Heart right ventricle (tissue), 16 donors: ENCODE data around the gene FBXW12. TPM values are rescaled to one million over a fixed set of nuclear protein-coding genes. Genes with fewer than 3 reads are reported as not detected.
A peak's percentile ranks its signal among the peaks of the same experiment; 100 is the strongest.
"Not testable (repeated sequence)": the region's sequence is repeated elsewhere in the genome, so short reads cannot be mapped to it uniquely, and the experiment has no call there.

ENCODE experiments used
- ATAC-seq, 8 donors: fragments of 200-7000 bp; cut with Tn5 transposase; one replicate each; pipeline ENCODE4 v1.9.1; 2020; ENCODE audit warnings: mild to moderate bottlenecking in 8 of 8, moderate library complexity in 8 of 8, moderate number of reproducible peaks in 1 of 8
- DNase-seq, 2 donors: peaks; one replicate each; pipeline ENCODE4 v3.0.0-alpha.2; 2020
- H3K27ac ChIP-seq, 10 donors: fragments of 200-600 bp; sonication (generic) in 2 of 10; one replicate each; pipeline versions ENCODE4 v1.5.0 to v1.8.0; 2020 to 2022; ENCODE audit warnings: mild to moderate bottlenecking in 3 of 10
- H3K27me3 ChIP-seq, 7 donors: fragments of 200-600 bp; one replicate each; pipeline ENCODE4 v1.8.0; 2021 to 2022; ENCODE audit warnings: mild to moderate bottlenecking in 2 of 7
- H3K36me3 ChIP-seq, 9 donors: fragments of 200-600 bp; sonication (generic) in 1 of 9; one replicate each; pipeline versions ENCODE4 v1.5.0 to v1.8.0; 2020 to 2022; ENCODE audit warnings: mild to moderate bottlenecking in 2 of 9
- H3K4me1 ChIP-seq, 9 donors: fragments of 200-600 bp; sonication (generic) in 1 of 9; one replicate each; pipeline versions ENCODE4 v1.5.0 to v1.8.0; 2020 to 2022; ENCODE audit warnings: mild to moderate bottlenecking in 4 of 9
- H3K4me3 ChIP-seq, 10 donors: fragments of 200-600 bp; sonication (generic) in 2 of 10; one replicate each; pipeline versions ENCODE4 v1.5.0 to v1.8.0; 2020 to 2022; ENCODE audit warnings: mild to moderate bottlenecking in 7 of 10, moderate library complexity in 2 of 10
- H3K9me3 ChIP-seq, 11 donors: fragments of 200-600 bp in 10 of 11; sonication (generic) in 2 of 11; one replicate each; pipeline versions ENCODE4 v1.5.0 to v1.8.0; 2013 to 2022; ENCODE audit warnings: mild to moderate bottlenecking in 2 of 11, control low read depth in 1 of 11, moderate library complexity in 1 of 11
- WGBS, 2 donors: extraction: QIAGEN DNeasy Blood & Tissue Kit; methylation state at CpG; one replicate each; pipeline ENCODE4 v1.1.7; 2013; ENCODE audit warnings: inconsistent platforms in 1 of 2; 5-methylcytosine and 5-hydroxymethylcytosine counted together
- intact Hi-C, 10 donors: fragments of 100-400 bp; cut with DNase I; formaldehyde crosslinking; loops; one replicate each; pipeline versions ENCODE4 v1.11.1 to v1.14.2; 2022
- long read RNA-seq, 3 donors: library from polyadenylated mRNA; unstranded; transcript quantifications; one replicate each; pipeline ENCODE4 v2.0.0, GENCODE V29; 2020 to 2021
- polyA plus RNA-seq, 2 donors: library from polyadenylated mRNA; stranded (reverse); fragments of 200-250 nt; gene quantifications; one replicate each; pipeline ENCODE4 v1.2.3, GENCODE V29; 2013
- total RNA-seq, 10 donors: library from RNA; stranded (reverse); fragmentation: NEBNext Ultra II Directional in 3 of 10; extraction: Animal tissue kit (Norgen Biotek cat#: 25700) in 3 of 10; gene quantifications; one replicate each; pipeline versions ENCODE4 v1.2.1 to v1.2.4, GENCODE V29; 2021 to 2023
- TF ChIP-seq, protein P1 (sequence below), 9 donors: fragments of 200-600 bp; sonication (generic) in 2 of 9; IDR thresholded peaks; one replicate each; pipeline versions ENCODE4 v1.5.0 to v1.8.0; 2021 to 2022; ENCODE audit warnings: antibody characterized with exemption in 9 of 9, mild to moderate bottlenecking in 5 of 9, moderate library complexity in 1 of 9
- donor health status: Arrhythmogenic right ventricular cardiomyopathy.
- donor health status: ischemic (EF 13 %, LVEDD 7.1; RV severe dilation, severe dysfunction).
- donor health status: healthy with polysubstance abuse.
- donor health status: DM: no; HTN: yes; CAD: no.
- donor health status: DM: no; HTN: no; CAD: no.
- donor health status: ischemic (EF 25% LVEDD 6.9; RV normal size, moderate dysfunction).
- donor health status: ischemic (EF 25% LVEDD 5.7; RV mildly dilated, moderate dysfunction).
- donor health status: healthy.
- donor health status: DM: yes; HTN: yes; CAD: no.
- donor health status: Ischemic cardiomyopathy.
- donor health status: ischemic (EF 35%, LVEDD 5.7; RV mildly dilated, moderate dysfunction).
- donor health status: nonischemic (EF 11% LVEDD 7.7; RV severe dilation, severe dysfunction).
- donor health status: DM: yes; HTN: yes; CAD: no.
- donor health status: PGD.
- donor health status: ischemic (EF 29% LVEDD 5.4; RV normal size, mild dysfunction).
- donor health status: nonischemic (EF 23%, LVEDD 6.1; RV moderate dilation, normal function).

Gene FBXW12, protein sequence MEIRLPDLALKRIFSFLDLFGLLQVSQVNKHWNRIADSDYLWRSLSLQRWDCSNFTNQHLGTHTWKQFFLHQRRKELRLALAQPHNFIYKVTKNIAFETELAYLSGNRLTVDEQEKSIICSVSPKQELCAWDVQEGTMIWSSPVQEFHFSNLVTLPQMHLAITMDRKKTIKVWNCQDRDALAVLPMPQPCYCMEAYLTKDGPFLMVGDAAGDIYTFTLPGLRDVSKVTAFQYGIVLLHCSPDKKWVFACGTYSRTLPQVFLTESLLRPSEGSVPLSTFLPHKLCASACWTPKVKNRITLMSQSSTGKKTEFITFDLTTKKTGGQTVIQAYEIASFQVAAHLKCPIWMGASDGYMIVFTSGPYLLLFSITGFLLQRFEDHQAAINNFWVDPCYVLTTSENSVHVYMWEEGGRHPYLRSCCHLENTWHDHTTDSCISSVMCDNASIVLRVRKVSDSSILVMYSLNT
- under 1 TPM in 1 of 10 donors, not detected in 9; 0.28 TPM for total RNA-seq
- polyA plus RNA-seq, result under 1 TPM in 1 of 2 donors, not detected in 1; 0.29 TPM
- long read RNA-seq, donor 1, result 0 reads
- long read RNA-seq, donor 2, result 0 reads
- long read RNA-seq, donor 3, result 0 reads

DNA sequence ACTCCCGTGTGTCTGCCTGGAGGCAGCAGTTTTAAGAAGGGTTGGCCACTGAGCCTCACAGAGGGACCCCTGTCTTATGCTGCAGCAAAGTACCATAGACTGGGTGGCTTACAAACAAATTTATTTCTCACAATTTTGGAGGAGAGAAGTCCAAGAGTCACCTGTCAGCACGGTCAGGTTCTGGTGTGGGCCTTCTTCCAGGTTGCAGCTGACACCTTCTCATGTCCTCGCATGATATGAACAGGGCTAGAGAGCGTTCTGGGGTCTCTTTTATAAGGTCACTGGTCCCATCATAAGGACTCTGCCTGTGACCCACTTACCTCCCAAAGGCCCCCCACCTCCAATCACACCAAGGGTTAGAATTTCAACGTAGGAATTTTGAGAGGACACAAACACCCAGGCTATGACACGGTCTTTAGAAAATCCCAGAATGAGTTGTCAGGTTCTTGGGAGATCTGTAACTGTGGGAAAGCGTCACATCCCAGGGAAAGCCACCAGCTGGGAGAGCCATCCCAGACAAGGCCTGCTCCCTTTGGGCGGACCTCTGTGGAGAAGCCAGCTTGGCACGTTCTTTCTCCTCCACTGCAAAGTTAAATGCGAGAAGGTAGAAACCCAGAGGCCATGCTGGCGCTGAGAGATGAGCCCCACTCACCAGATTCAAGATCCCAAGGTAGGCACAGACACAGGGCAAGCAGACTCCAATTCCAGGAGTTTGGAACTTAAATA is at the start of gene FBXW12:
Gene FBXW12, plus strand, starts transcription at position 569 of the 726 bp plus-strand sequence. CDS start 549 bp downstream, outside the sequence.
- TF ChIP-seq, protein P1, sequence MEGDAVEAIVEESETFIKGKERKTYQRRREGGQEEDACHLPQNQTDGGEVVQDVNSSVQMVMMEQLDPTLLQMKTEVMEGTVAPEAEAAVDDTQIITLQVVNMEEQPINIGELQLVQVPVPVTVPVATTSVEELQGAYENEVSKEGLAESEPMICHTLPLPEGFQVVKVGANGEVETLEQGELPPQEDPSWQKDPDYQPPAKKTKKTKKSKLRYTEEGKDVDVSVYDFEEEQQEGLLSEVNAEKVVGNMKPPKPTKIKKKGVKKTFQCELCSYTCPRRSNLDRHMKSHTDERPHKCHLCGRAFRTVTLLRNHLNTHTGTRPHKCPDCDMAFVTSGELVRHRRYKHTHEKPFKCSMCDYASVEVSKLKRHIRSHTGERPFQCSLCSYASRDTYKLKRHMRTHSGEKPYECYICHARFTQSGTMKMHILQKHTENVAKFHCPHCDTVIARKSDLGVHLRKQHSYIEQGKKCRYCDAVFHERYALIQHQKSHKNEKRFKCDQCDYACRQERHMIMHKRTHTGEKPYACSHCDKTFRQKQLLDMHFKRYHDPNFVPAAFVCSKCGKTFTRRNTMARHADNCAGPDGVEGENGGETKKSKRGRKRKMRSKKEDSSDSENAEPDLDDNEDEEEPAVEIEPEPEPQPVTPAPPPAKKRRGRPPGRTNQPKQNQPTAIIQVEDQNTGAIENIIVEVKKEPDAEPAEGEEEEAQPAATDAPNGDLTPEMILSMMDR (IDR thresholded peaks at IDR 0.05), result no peak
- Histone ChIP-seq H3K4me1 (no peaks in the 10 kb centered on the region), H3K9me3 (no peaks in the 10 kb centered on the region), H3K27ac (no peak within 1 kb of the TSS), H3K27me3 (no peaks in the 10 kb centered on the region), H3K36me3 (no peaks in the 10 kb centered on the region), H3K4me3 (no peak within 1 kb of the TSS)
- DNase-seq (no peak), ATAC-seq (no peak)
- intact Hi-C loops, result no loop called here
- WGBS, 2 donors, result 89 to 92% methylated on average over 11 of the region's 11 CpGs

- intact Hi-C loops, ATAC-seq, H3K4me3 ChIP-seq, DNase-seq, H3K27ac ChIP-seq, H3K36me3 ChIP-seq, H3K27me3 ChIP-seq: not testable (repeated sequence)
- 82 to 92% methylated on average over 10 of the region's 10 CpGs for WGBS, 2 donors
- H3K9me3 ChIP-seq, result peaks cover 0 to 12% (median 0%) of the 10 kb centered on the region in 11 donors
- H3K4me1 ChIP-seq, result peaks cover 0 to 17% (median 0%) of the 10 kb centered on the region in 9 donors
Observed at GRCh38 chr3:48331706-48332435, 40.1 kb upstream of the FBXW12 start.

GRCh38 chr3:48333346-48334245 is 38.4 kb upstream of the FBXW12 start, which contains the start of gene SPINK8:
Gene SPINK8 (minus strand): TSS chr3:48333661. CDS start chr3:48328341, 5,320 bp downstream.
- H3K9me3 ChIP-seq, result peaks cover 0 to 12% (median 0%) of the 10 kb centered on the region in 11 donors
- DNase-seq, H3K36me3 ChIP-seq, ATAC-seq, intact Hi-C loops, H3K27ac ChIP-seq, H3K4me3 ChIP-seq, H3K27me3 ChIP-seq: not testable (repeated sequence)
- WGBS, 2 donors, result 69 to 77% methylated on average over 15 of the region's 15 CpGs
- H3K4me1 ChIP-seq, result peaks cover 0 to 17% (median 0%) of the 10 kb centered on the region in 9 donors

DNA sequence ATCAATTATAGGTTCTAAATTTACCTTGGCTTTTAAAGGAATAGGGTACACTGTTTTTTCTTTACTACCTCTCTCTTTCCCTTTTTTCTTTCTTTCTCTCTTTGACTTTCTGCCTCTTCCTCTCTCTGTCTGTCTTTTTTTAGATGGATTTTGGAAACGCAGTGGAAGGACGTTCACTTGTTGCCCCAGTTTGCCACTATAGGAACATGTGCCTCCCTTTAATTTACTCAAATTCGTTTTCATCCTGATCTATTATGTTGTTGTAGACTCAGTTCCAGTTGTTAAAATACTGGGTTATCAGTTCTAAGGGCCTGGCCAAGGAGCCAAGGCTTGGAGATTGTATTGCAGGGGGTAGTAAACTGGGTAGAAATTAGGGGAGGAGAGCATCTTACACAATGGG is 37.4 kb upstream of the FBXW12 start:
- no peaks in the 10 kb centered on the region for H3K36me3 ChIP-seq
- H3K9me3 ChIP-seq, result peaks cover 0 to 12% (median 0%) of the 10 kb centered on the region in 11 donors
- TF ChIP-seq, protein P1 (IDR thresholded peaks at IDR 0.05), result no peak
- ATAC-seq, result no peak
- WGBS, 2 donors, result 80 to 82% methylated on average over 3 of the region's 3 CpGs
- no peak for DNase-seq
- H3K27ac ChIP-seq, result peak overlapping the region in 1 of 10 donors; percentile 69
- H3K27me3 ChIP-seq, result peaks cover 0 to 7% (median 0%) of the 10 kb centered on the region in 7 donors
- no peak overlapping the region for H3K4me3 ChIP-seq
- intact Hi-C loops, result no loop called here
- peaks cover 0 to 17% (median 0%) of the 10 kb centered on the region in 9 donors for H3K4me1 ChIP-seq

- not testable (repeated sequence) for ATAC-seq
Observed at GRCh38 chr3:48335286-48335685, 36.7 kb upstream of the FBXW12 start.

DNA sequence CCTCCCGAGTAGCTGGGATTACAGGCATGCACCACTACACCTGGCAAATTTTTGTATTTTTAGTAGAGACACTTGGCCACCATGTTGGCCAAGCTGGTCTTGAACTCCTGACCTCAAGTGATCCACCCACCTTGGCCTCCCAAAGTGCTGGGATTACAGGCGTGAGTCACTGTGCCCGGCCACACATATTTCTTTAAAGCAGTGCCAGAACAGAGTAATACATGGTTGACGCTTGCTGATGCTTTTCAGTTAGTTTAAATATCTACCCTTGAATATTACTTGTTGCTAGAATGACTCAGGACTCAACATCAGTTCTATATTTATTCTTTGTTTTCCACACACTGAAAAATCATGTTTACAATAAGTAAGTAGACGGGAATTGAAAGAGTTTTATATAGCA is 34.5 kb upstream of the FBXW12 start:
- H3K4me3 ChIP-seq, ATAC-seq, H3K27me3 ChIP-seq, intact Hi-C loops, DNase-seq, H3K36me3 ChIP-seq, H3K27ac ChIP-seq: not testable (repeated sequence)
- Histone ChIP-seq H3K9me3 (peaks cover 0 to 12% (median 0%) of the 10 kb centered on the region in 11 donors), H3K4me1 (peaks cover 0 to 17% (median 0%) of the 10 kb centered on the region in 9 donors)
- 78 to 89% methylated on average over 5 of the region's 5 CpGs for WGBS, 2 donors

More at GRCh38 chr3:48335286-48335685, 36.7 kb upstream of the FBXW12 start:
- WGBS, 2 donors, result 74 to 75% methylated on average over 9 of the region's 9 CpGs
- intact Hi-C loops, H3K27me3 ChIP-seq, H3K36me3 ChIP-seq, DNase-seq: not testable (repeated sequence)
- Histone ChIP-seq H3K4me3 (peak overlapping the region in 1 of 10 donors; percentile 20), H3K27ac (peak overlapping the region in 1 of 10 donors; percentile 69), H3K9me3 (peaks cover 0 to 12% (median 0%) of the 10 kb centered on the region in 11 donors), H3K4me1 (peaks cover 0 to 17% (median 0%) of the 10 kb centered on the region in 9 donors)
